ENCODE data around the gene OR13C4. TPM values are rescaled to one million over a fixed set of nuclear protein-coding genes. Genes with fewer than 3 reads are reported as not detected.

The OR13C4 gene
- total RNA-seq, 2 donors from 2014 or later: not detected

DNA sequence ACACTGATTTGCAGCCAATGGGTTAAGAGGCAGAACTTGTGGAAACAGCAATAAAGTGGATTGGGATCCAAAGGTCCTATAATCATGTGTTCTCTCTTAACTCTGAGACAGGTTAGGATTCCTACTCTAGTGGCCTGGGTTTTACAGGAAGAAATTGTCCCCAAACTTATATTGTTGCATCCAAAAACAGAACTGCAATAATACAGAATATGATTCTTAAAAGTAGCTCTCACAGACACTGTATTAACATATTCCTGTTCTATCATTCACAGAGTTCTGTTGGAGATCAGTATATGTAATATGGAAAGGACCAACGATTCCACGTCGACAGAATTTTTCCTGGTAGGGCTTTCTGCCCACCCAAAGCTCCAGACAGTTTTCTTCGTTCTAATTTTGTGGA, 41.9 kb upstream of the OR13C4 start, which contains the start of gene OR13C8:
Gene OR13C8, plus strand, starts transcription at position 301 of the 400 bp plus-strand sequence. Its CDS starts 0 bp downstream, at position 301.
- TF ChIP-seq, protein P1, sequence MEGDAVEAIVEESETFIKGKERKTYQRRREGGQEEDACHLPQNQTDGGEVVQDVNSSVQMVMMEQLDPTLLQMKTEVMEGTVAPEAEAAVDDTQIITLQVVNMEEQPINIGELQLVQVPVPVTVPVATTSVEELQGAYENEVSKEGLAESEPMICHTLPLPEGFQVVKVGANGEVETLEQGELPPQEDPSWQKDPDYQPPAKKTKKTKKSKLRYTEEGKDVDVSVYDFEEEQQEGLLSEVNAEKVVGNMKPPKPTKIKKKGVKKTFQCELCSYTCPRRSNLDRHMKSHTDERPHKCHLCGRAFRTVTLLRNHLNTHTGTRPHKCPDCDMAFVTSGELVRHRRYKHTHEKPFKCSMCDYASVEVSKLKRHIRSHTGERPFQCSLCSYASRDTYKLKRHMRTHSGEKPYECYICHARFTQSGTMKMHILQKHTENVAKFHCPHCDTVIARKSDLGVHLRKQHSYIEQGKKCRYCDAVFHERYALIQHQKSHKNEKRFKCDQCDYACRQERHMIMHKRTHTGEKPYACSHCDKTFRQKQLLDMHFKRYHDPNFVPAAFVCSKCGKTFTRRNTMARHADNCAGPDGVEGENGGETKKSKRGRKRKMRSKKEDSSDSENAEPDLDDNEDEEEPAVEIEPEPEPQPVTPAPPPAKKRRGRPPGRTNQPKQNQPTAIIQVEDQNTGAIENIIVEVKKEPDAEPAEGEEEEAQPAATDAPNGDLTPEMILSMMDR (conservative IDR thresholded peaks at IDR 0.05): no peak
- no peaks in the 10 kb centered on the region for H3K27me3 ChIP-seq (ENCODE audit: control insufficient read depth, insufficient read depth, low read length, poor library complexity, severe bottlenecking)
- WGBS, 2 experiments (ENCODE audit: insufficient coverage in 1 of 2, insufficient read length in 1 of 2): 80 to 82% methylated on average over 1 to 4 of the region's 4 CpGs
- H3K27me3 Mint-ChIP-seq (ENCODE audit: insufficient read depth): no peaks in the 10 kb centered on the region
- H3K4me1 ChIP-seq (ENCODE audit: control insufficient read depth, insufficient read depth, low read length): no peaks in the 10 kb centered on the region
- no peak within 1 kb of the TSS for H3K9ac ChIP-seq (ENCODE audit: extremely low read depth, low read length, poor library complexity, severe bottlenecking)
- H3K27ac ChIP-seq (ENCODE audit: low read depth, low read length): no peak within 1 kb of the TSS
- no peak within 1 kb of the TSS for H3K4me3 ChIP-seq (ENCODE audit: low read length)
- H3K4me3 Mint-ChIP-seq: no peak within 1 kb of the TSS
- H3K9me3 Mint-ChIP-seq: peaks cover 5% of the 10 kb centered on the region
- H3K9me3 ChIP-seq (ENCODE audit: control insufficient read depth, low read length): peaks cover 5% of the 10 kb centered on the region
- no peaks in the 10 kb centered on the region for H3K36me3 ChIP-seq (ENCODE audit: control insufficient read depth, insufficient read depth, low read length)
- H3K4me1 Mint-ChIP-seq: no peaks in the 10 kb centered on the region
- DNase-seq: no peak
- no peak within 1 kb of the TSS for H3K27ac Mint-ChIP-seq
- H3K36me3 Mint-ChIP-seq (ENCODE audit: low read depth): no peaks in the 10 kb centered on the region

DNA sequence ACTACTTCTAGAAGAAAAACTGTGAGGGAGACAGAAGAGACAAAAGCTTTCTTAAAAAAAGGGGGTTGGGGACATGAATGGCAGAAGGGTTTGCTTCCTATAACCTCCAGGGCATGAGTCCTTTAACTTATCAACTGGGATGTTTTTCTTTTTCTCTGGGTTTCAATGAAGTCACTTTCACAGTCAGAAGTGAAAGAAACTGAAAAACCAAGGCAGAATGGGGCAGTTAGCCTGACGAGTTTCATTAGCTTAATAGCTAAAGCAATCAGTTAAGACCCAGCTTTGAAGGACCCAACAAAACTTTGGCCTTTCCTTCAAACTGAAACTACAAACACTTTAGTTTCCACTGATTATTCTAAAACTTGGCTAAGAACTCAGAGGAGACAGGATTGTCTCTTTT, 37.3 kb upstream of the OR13C4 start:
- Mint-ChIP-seq H3K36me3 (ENCODE audit: low read depth) (no peaks in the 10 kb centered on the region), H3K4me3 (no peak overlapping the region), H3K27ac (no peak overlapping the region), H3K27me3 (ENCODE audit: insufficient read depth) (no peaks in the 10 kb centered on the region), H3K9me3 (peaks cover 5% of the 10 kb centered on the region), H3K4me1 (no peaks in the 10 kb centered on the region)
- no peak for DNase-seq
- Histone ChIP-seq H3K36me3 (ENCODE audit: control insufficient read depth, insufficient read depth, low read length) (no peaks in the 10 kb centered on the region), H3K4me3 (ENCODE audit: low read length) (no peak overlapping the region), H3K9ac (ENCODE audit: extremely low read depth, low read length, poor library complexity, severe bottlenecking) (no peak overlapping the region), H3K27me3 (ENCODE audit: control insufficient read depth, insufficient read depth, low read length, poor library complexity, severe bottlenecking) (no peaks in the 10 kb centered on the region), H3K4me1 (ENCODE audit: control insufficient read depth, insufficient read depth, low read length) (no peaks in the 10 kb centered on the region), H3K27ac (ENCODE audit: low read depth, low read length) (no peak overlapping the region), H3K9me3 (ENCODE audit: control insufficient read depth, low read length) (no peaks in the 10 kb centered on the region)
- TF ChIP-seq, protein P1 (conservative IDR thresholded peaks at IDR 0.05): no peak
- 69% methylated on average over 1 of the region's 1 CpG; no CpG with 5 or more reads in 1 of the 2 experiments for WGBS, 2 experiments (ENCODE audit: insufficient coverage in 1 of 2, insufficient read length in 1 of 2)

DNA sequence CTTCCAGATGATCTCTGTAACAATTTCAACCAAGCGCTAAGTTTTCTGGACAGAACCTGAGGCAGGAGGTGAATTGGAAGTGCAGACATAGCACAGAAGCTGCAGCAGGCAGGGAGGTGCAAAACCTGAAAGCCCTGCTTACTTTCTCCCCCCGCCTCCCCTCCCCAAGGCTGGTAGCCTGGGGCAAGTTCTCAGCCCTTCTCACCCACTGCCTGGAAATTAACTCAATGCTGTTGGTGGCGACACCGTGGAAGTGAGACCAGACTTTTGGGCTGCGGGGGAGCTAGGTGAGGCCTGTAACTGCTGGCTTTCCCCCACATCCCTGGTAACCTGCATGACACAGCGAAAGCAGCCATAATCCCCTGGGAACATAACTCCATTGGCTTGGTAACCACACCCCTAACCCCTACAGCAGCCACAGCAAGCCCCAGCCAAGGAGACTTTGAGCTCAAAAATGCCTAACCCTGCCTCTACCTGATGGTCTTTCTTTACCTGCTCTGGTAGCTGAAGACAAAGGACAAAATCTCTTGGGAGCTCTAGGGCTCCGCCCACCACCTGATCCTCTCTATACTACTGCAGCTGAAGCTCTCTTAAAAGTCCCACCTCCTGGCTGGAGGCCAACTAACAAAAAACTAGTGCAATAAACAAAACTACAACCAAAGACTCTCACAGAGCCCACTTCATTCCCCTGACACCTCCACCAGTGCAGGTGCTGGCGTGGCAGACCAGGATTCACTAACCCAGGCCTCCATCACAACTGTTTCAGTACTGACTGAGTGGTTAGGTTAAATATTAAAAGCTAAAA, 30.0 kb upstream of the OR13C4 start:
- H3K4me3 Mint-ChIP-seq: no peak overlapping the region
- Histone ChIP-seq H3K27me3 (ENCODE audit: control insufficient read depth, insufficient read depth, low read length, poor library complexity, severe bottlenecking) (no peaks in the 10 kb centered on the region), H3K4me1 (ENCODE audit: control insufficient read depth, insufficient read depth, low read length) (no peaks in the 10 kb centered on the region), H3K27ac (ENCODE audit: low read depth, low read length) (no peak overlapping the region), H3K9ac (ENCODE audit: extremely low read depth, low read length, poor library complexity, severe bottlenecking) (no peak overlapping the region), H3K4me3 (ENCODE audit: low read length) (no peak overlapping the region), H3K36me3 (ENCODE audit: control insufficient read depth, insufficient read depth, low read length) (no peaks in the 10 kb centered on the region), H3K9me3 (ENCODE audit: control insufficient read depth, low read length) (no peaks in the 10 kb centered on the region)
- peak; percentile 57 for DNase-seq
- H3K27me3 Mint-ChIP-seq (ENCODE audit: insufficient read depth): no peaks in the 10 kb centered on the region
- TF ChIP-seq, protein P1 (conservative IDR thresholded peaks at IDR 0.05): no peak
- peaks cover 3% of the 10 kb centered on the region for H3K4me1 Mint-ChIP-seq
- H3K9me3 Mint-ChIP-seq: peaks cover 14% of the 10 kb centered on the region
- peak overlapping the region; percentile 71 for H3K27ac Mint-ChIP-seq
- H3K36me3 Mint-ChIP-seq (ENCODE audit: low read depth): no peaks in the 10 kb centered on the region
- WGBS, 2 experiments (ENCODE audit: insufficient coverage in 1 of 2, insufficient read length in 1 of 2): 92 to 100% methylated on average over 2 to 8 of the region's 8 CpGs
